IMR-90 (cell line): ENCODE results near the gene SWAP70. TPM values are rescaled to one million over a fixed set of nuclear protein-coding genes. Genes with fewer than 3 reads are reported as not detected.

Source experiments
- ATAC-seq: fragments of 200-7000 bp; cut with Tn5 transposase; 2 replicates; pipeline ENCODE4 v1.9.1; 2020; ENCODE audit warnings: low read depth, mild to moderate bottlenecking, moderate library complexity
- BruUV-seq: library from RNA; stranded (reverse); fragments of 400-500 nt; replicated peaks from 2 replicates; lab custom pipeline; 2021; lab: Mats Ljungman, UMichigan
- CTCF ChIA-PET: fragments of 300-600 bp; formaldehyde crosslinking; extraction: SDS; loops from one replicate; lab custom pipeline; 2021; ENCODE audit warnings: antibody characterized with exemption; lab: Yijun Ruan, JAX
- POLR2A ChIA-PET: fragments of 300-600 bp; sonication (Branson Sonifier 250); formaldehyde crosslinking; loops from one replicate; lab custom pipeline; 2022; ENCODE audit warnings: antibody characterized with exemption; ENCODE audit not compliant: unreplicated experiment; lab: Charles Lee
- DNase-seq: peaks from one replicate; pipeline ENCODE4 v3.0.0; 2013
- H2AFZ ChIP-seq: replicated peaks from 2 replicates; pipeline ENCODE3; 2013; ENCODE audit warnings: low read length, mild to moderate bottlenecking; ENCODE audit not compliant: poor library complexity
- H2AK5ac ChIP-seq: 2 replicates; pipeline ENCODE4 v1.6.1; 2013; ENCODE audit warnings: low read depth, low read length, inconsistent platforms
- H2AK9ac ChIP-seq: replicated peaks from 2 replicates; pipeline ENCODE3; 2013; ENCODE audit warnings: mild to moderate bottlenecking, low read depth, low read length, moderate library complexity; ENCODE audit not compliant: poor library complexity
- H2BK120ac ChIP-seq: 2 replicates; pipeline ENCODE4 v1.6.1; 2013; ENCODE audit warnings: low read depth, low read length, inconsistent platforms
- H2BK15ac ChIP-seq: 3 replicates; pipeline ENCODE4 v1.6.1; 2013; ENCODE audit warnings: low read depth, low read length, inconsistent platforms
- H2BK20ac ChIP-seq: 2 replicates; pipeline ENCODE4 v1.6.1; 2013; ENCODE audit warnings: low read depth, mild to moderate bottlenecking, inconsistent platforms, low read length, moderate library complexity
- H2BK5ac ChIP-seq: 2 replicates; pipeline ENCODE4 v1.6.1; 2013; ENCODE audit warnings: mild to moderate bottlenecking, low read depth, low read length, inconsistent platforms; ENCODE audit not compliant: poor library complexity, severe bottlenecking
- H3K14ac ChIP-seq: replicated peaks from 2 replicates; pipeline ENCODE4 v1.6.1; 2013; ENCODE audit warnings: low read depth, low read length, inconsistent platforms
- H3K18ac ChIP-seq: 2 replicates; pipeline ENCODE4 v1.6.1; 2013; ENCODE audit warnings: low read depth, low read length, control low read depth
- H3K23ac ChIP-seq: 2 replicates; pipeline ENCODE4 v1.6.1; 2013; ENCODE audit warnings: low read depth, low read length, inconsistent platforms
- H3K27ac ChIP-seq: 2 replicates; pipeline ENCODE4 v1.5.1; 2013; ENCODE audit warnings: mild to moderate bottlenecking, control low read depth, low read length; ENCODE audit not compliant: insufficient read depth
- H3K27me3 ChIP-seq: 2 replicates; pipeline ENCODE4 v1.6.1; 2013; ENCODE audit warnings: low read length; ENCODE audit not compliant: control insufficient read depth, insufficient read depth
- H3K36me3 ChIP-seq: 2 replicates; pipeline ENCODE4 v1.6.1; 2013; ENCODE audit warnings: low read length, mixed read lengths; ENCODE audit not compliant: control insufficient read depth, insufficient read depth
- H3K4ac ChIP-seq: 2 replicates; pipeline ENCODE4 v1.6.1; 2013; ENCODE audit warnings: low read depth, low read length, inconsistent platforms
- H3K4me1 ChIP-seq: 2 replicates; pipeline ENCODE4 v1.6.1; 2013; ENCODE audit warnings: low read length, mixed read lengths; ENCODE audit not compliant: control insufficient read depth, insufficient read depth
- H3K4me2 ChIP-seq: 2 replicates; pipeline ENCODE4 v1.6.1; 2013; ENCODE audit warnings: low read depth, mild to moderate bottlenecking, control low read depth, low read length, moderate library complexity
- H3K4me3 ChIP-seq: 2 replicates; pipeline ENCODE4 v1.5.1; 2013; ENCODE audit warnings: low read depth, mild to moderate bottlenecking, control low read depth, low read length, moderate library complexity; ENCODE audit not compliant: insufficient read depth
- H3K56ac ChIP-seq: 2 replicates; pipeline ENCODE4 v1.6.1; 2013; ENCODE audit warnings: low read length, inconsistent platforms; ENCODE audit not compliant: insufficient read depth; ENCODE audit errors: extremely low read depth
- H3K79me1 ChIP-seq, 2 experiments: 2 replicates each; pipeline ENCODE4 v1.6.1; 2013; ENCODE audit warnings: low read length in 2 of 2, inconsistent platforms in 1 of 2, low read depth in 1 of 2
- H3K9ac ChIP-seq: 2 replicates; pipeline ENCODE4 v1.6.1; 2013; ENCODE audit warnings: low read depth, low read length, control low read depth
- H3K9me1 ChIP-seq: 2 replicates; pipeline ENCODE4 v1.6.1; 2013; ENCODE audit warnings: low read length, inconsistent platforms; ENCODE audit not compliant: insufficient read depth
- H3K9me3 ChIP-seq: 2 replicates; pipeline ENCODE4 v1.6.1; 2013; ENCODE audit warnings: low read length; ENCODE audit not compliant: control insufficient read depth, insufficient read depth
- H4K20me1 ChIP-seq: 2 replicates; pipeline ENCODE4 v1.6.1; 2013; ENCODE audit warnings: low read length, inconsistent platforms; ENCODE audit not compliant: insufficient read depth
- H4K5ac ChIP-seq: 2 replicates; pipeline ENCODE4 v1.6.1; 2013; ENCODE audit warnings: mild to moderate bottlenecking, low read depth, low read length, control low read depth
- H4K8ac ChIP-seq, 2 experiments: 2 replicates each; pipeline ENCODE4 v1.6.1; 2013; ENCODE audit warnings: low read depth in 2 of 2, low read length in 2 of 2, control low read depth in 1 of 2, inconsistent platforms in 1 of 2
- H4K91ac ChIP-seq: 2 replicates; pipeline ENCODE4 v1.6.1; 2013; ENCODE audit warnings: low read depth, low read length, inconsistent platforms; ENCODE audit not compliant: insufficient read depth
- BHLHE40 ChIP-seq: fragments of 150-350 bp; IDR thresholded peaks from 2 replicates; pipeline ENCODE4 v1.6.1; 2016; ENCODE audit warnings: mild to moderate bottlenecking, low read depth, low read length
- CEBPB ChIP-seq: IDR thresholded peaks from 2 replicates; pipeline ENCODE4 v1.6.1; 2012; ENCODE audit warnings: low read depth, low read length, improper control_type of control experiment
- CHD1 ChIP-seq: IDR thresholded peaks from 2 replicates; pipeline ENCODE4 v1.6.1; 2012; ENCODE audit warnings: low read depth, low read length, improper control_type of control experiment
- MAFK ChIP-seq: IDR thresholded peaks from 2 replicates; pipeline ENCODE4 v1.6.1; 2012; ENCODE audit warnings: low read depth, low read length, improper control_type of control experiment
- MXI1 ChIP-seq: IDR thresholded peaks from 2 replicates; pipeline ENCODE4 v1.6.1; 2012; ENCODE audit warnings: low read depth, mild to moderate bottlenecking, low read length, moderate library complexity, borderline replicate concordance
- NFE2L2 ChIP-seq: fragments of 150-350 bp; IDR thresholded peaks from 2 replicates; pipeline ENCODE4 v1.6.1; 2016; ENCODE audit warnings: low read depth, mild to moderate bottlenecking, low read length
- POLR2A ChIP-seq: IDR thresholded peaks from 2 replicates; pipeline ENCODE4 v1.6.1; 2012; ENCODE audit warnings: mild to moderate bottlenecking, low read depth, low read length
- RAD21 ChIP-seq: IDR thresholded peaks from 2 replicates; pipeline ENCODE4 v1.6.1; 2012; ENCODE audit warnings: low read length, improper control_type of control experiment
- RCOR1 ChIP-seq: IDR thresholded peaks from 2 replicates; pipeline ENCODE4 v1.6.1; 2012; ENCODE audit warnings: mild to moderate bottlenecking, low read length, improper control_type of control experiment; ENCODE audit not compliant: insufficient replicate concordance
- SMC3 ChIP-seq: fragments of 150-350 bp; IDR thresholded peaks from 2 replicates; pipeline ENCODE4 v1.6.1; 2016; ENCODE audit warnings: low read depth, mild to moderate bottlenecking, antibody characterized with exemption, low read length, moderate library complexity
- WGBS, 2 experiments: methylation state at CpG; one replicate each; pipeline versions ENCODE4 v1.1.5 to v1.1.7; 2013; ENCODE audit warnings: missing lambda C conversion rate in 2 of 2; ENCODE audit not compliant: insufficient read length in 1 of 2; ENCODE audit errors: extremely low coverage in 2 of 2; 5-methylcytosine and 5-hydroxymethylcytosine counted together
- dilution Hi-C: fragments of 300-500 bp; cut with HindIII; formaldehyde crosslinking; loops from one replicate; pipeline ENCODE4 v1.14.3; 2018; ENCODE audit warnings: low sequenced_read_pairs; ENCODE audit not compliant: unreplicated experiment
- in situ Hi-C: fragments of 300-500 bp; cut with MboI; formaldehyde crosslinking; loops from 3 replicates; pipeline ENCODE4 v1.14.3; 2019; ENCODE audit warnings: low sequenced_read_pairs, inconsistent platforms, mixed read lengths
- intact Hi-C: fragments of 100-400 bp; cut with micrococcal nuclease; formaldehyde crosslinking; loops from 2 replicates; pipeline ENCODE4 v1.10.0; 2022
- polyA plus RNA-seq, 3 experiments: library from polyadenylated mRNA; depleted of rRNA; stranded (reverse); fragments of >200 nt; gene quantifications; 2 replicates each; pipeline ENCODE4 v1.2.3, GENCODE V29; 2012; ENCODE audit warnings: low replicate concordance in 1 of 3
- total RNA-seq: library from RNA; depleted of rRNA; stranded (reverse); fragments of >200 nt; gene quantifications from 2 replicates; pipeline ENCODE4 v1.2.3, GENCODE V29; 2012
- TF ChIP-seq, protein P1 (sequence below): conservative IDR thresholded peaks from 2 replicates; pipeline ENCODE4 v1.5.1; 2012; ENCODE audit warnings: mild to moderate bottlenecking, low read depth, low read length, improper control_type of control experiment
- TF ChIP-seq, protein P2 (sequence below): fragments of 150-350 bp; IDR thresholded peaks from 2 replicates; pipeline ENCODE4 v1.6.1; 2017; ENCODE audit warnings: mild to moderate bottlenecking, antibody characterized with exemption, low read length, low read depth

SWAP70 gene
- total and polyA plus RNA-seq, 2 of the 4 experiments (the other 2 are of a cell fraction): 15.5 to 19.9 TPM

DNA sequence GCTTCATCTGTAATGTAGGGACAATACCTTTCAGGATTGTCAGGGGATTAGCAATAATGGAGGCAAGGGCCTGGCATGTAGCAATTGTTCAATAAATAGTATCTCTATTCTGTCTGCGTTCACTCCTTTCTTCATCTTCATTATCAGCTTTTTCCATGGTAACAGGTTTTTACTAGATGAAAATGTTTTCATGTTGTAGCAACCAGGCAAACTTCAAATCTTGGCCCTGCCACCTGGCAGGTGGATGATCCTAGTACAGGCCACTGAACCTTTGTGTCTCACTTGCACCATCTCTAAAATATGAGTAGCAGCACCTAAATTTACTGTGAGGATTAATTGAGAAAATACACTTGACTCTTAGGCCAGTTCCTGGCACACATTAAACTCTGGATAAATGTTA, 83.4 kb downstream of the SWAP70 start:
- H3K23ac ChIP-seq: no peak overlapping the region
- in situ Hi-C loops: loop anchor here (10.0 kb wide), 1 partner anchor 132 kb away; no protein-coding TSS in a partner anchor
- H2AFZ ChIP-seq: no peak overlapping the region
- H3K36me3 ChIP-seq: peaks cover 17% of the 10 kb centered on the region
- H3K4ac ChIP-seq: no peak overlapping the region
- H2BK120ac ChIP-seq: no peak overlapping the region
- ATAC-seq (no peak), DNase-seq (no peak)
- H2AK5ac ChIP-seq: no peak overlapping the region
- no peak overlapping the region for H4K91ac ChIP-seq
- no peak overlapping the region for H3K18ac ChIP-seq
- H3K27ac ChIP-seq: no peak overlapping the region
- peaks cover 6 to 36% of the 10 kb centered on the region in 2 experiments for H3K79me1 ChIP-seq
- H3K14ac ChIP-seq: no peak overlapping the region
- no CpG with 5 or more reads among the region's 1 CpG for WGBS, 2 experiments
- no peak overlapping the region for H3K56ac ChIP-seq
- H3K9ac ChIP-seq: no peak overlapping the region
- H4K8ac ChIP-seq: no peak overlapping the region
- no peak overlapping the region for H3K4me2 ChIP-seq
- peaks cover 5% of the 10 kb centered on the region for H3K9me1 ChIP-seq
- H4K20me1 ChIP-seq: no peaks in the 10 kb centered on the region
- intact Hi-C loops: loop anchor here (5.0 kb wide), 1 partner anchor 175 kb away; the partner anchor contains the start of gene WEE1
- no TSS peak for BruUV-seq
- H2BK5ac ChIP-seq: no peak overlapping the region
- ChIA-PET POLR2A (interaction anchor here (0.6 kb wide), 1 partner anchor 845 kb away, joined by 3 read pairs; no protein-coding TSS in a partner anchor), CTCF (interaction anchor here (0.5 to 1.9 kb wide), 5 partner anchors 11 to 798 kb away, joined by 3 to 6 read pairs (median 4); no protein-coding TSS in a partner anchor)
- peaks cover 5% of the 10 kb centered on the region for H3K4me1 ChIP-seq
- TF ChIP-seq, protein P1, sequence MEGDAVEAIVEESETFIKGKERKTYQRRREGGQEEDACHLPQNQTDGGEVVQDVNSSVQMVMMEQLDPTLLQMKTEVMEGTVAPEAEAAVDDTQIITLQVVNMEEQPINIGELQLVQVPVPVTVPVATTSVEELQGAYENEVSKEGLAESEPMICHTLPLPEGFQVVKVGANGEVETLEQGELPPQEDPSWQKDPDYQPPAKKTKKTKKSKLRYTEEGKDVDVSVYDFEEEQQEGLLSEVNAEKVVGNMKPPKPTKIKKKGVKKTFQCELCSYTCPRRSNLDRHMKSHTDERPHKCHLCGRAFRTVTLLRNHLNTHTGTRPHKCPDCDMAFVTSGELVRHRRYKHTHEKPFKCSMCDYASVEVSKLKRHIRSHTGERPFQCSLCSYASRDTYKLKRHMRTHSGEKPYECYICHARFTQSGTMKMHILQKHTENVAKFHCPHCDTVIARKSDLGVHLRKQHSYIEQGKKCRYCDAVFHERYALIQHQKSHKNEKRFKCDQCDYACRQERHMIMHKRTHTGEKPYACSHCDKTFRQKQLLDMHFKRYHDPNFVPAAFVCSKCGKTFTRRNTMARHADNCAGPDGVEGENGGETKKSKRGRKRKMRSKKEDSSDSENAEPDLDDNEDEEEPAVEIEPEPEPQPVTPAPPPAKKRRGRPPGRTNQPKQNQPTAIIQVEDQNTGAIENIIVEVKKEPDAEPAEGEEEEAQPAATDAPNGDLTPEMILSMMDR: no peak
- no peak for TF ChIP-seq MAFK
- TF ChIP-seq CHD1: no peak
- TF ChIP-seq RCOR1: no peak
- TF ChIP-seq MXI1: no peak
- TF ChIP-seq SMC3: no peak
- TF ChIP-seq, protein P2, sequence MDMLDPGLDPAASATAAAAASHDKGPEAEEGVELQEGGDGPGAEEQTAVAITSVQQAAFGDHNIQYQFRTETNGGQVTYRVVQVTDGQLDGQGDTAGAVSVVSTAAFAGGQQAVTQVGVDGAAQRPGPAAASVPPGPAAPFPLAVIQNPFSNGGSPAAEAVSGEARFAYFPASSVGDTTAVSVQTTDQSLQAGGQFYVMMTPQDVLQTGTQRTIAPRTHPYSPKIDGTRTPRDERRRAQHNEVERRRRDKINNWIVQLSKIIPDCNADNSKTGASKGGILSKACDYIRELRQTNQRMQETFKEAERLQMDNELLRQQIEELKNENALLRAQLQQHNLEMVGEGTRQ: no peak
- TF ChIP-seq POLR2A: no peak
- no peak for TF ChIP-seq NFE2L2
- TF ChIP-seq BHLHE40: no peak
- no peak for TF ChIP-seq CEBPB
- TF ChIP-seq RAD21: no peak
- H4K5ac ChIP-seq: no peak overlapping the region
- H2BK20ac ChIP-seq: no peak overlapping the region
- dilution Hi-C loops: no loop called here
- no peaks in the 10 kb centered on the region for H3K27me3 ChIP-seq
- no peaks in the 10 kb centered on the region for H3K9me3 ChIP-seq
- H2AK9ac ChIP-seq: no peak overlapping the region
- H3K4me3 ChIP-seq: no peak overlapping the region
- H2BK15ac ChIP-seq: no peak overlapping the region
